DND-41 (cell line): ENCODE data around the gene NEK4.

Experiments used
- ATAC-seq: fragments of 200-7000 bp; cut with Tn5 transposase; 3 replicates; pipeline ENCODE4 v1.9.1; 2021; ENCODE audit warnings: low read depth; ENCODE audit not compliant: insufficient read depth
- DNase-seq: peaks from one replicate; pipeline ENCODE4 v3.0.0-alpha.2; 2020
- H2AFZ ChIP-seq: 2 replicates; pipeline ENCODE4 v1.6.0; 2012; ENCODE audit warnings: low read depth, low read length
- H3K27ac ChIP-seq: 2 replicates; pipeline ENCODE4 v1.5.1; 2012; ENCODE audit warnings: low read length, inconsistent platforms
- H3K27me3 ChIP-seq: fragments of 200-600 bp; sonication (generic); 2 replicates; pipeline ENCODE4 v1.6.0; 2012; ENCODE audit warnings: low read length, mild to moderate bottlenecking, inconsistent platforms; ENCODE audit not compliant: insufficient read depth, poor library complexity
- H3K36me3 ChIP-seq: 2 replicates; pipeline ENCODE4 v1.5.1; 2012; ENCODE audit warnings: low read length, inconsistent platforms; ENCODE audit not compliant: insufficient read depth
- H3K4me1 ChIP-seq: 2 replicates; pipeline ENCODE4 v1.5.1; 2012; ENCODE audit warnings: mild to moderate bottlenecking, low read length; ENCODE audit not compliant: insufficient read depth
- H3K4me2 ChIP-seq: 2 replicates; pipeline ENCODE4 v1.6.0; 2012; ENCODE audit warnings: mild to moderate bottlenecking, moderate library complexity, low read length, inconsistent platforms; ENCODE audit not compliant: insufficient read depth
- H3K4me3 ChIP-seq, 2 experiments: fragments of 200-600 bp in 1 of 2; shearing (Covaris generic) in 1 of 2; 2 replicates each; pipeline ENCODE4 v1.5.1; 2012 to 2016; ENCODE audit warnings: inconsistent platforms in 2 of 2, low read length in 2 of 2, mild to moderate bottlenecking in 2 of 2, low read depth in 1 of 2, moderate library complexity in 1 of 2
- H3K79me2 ChIP-seq: 2 replicates; pipeline ENCODE4 v1.6.0; 2012; ENCODE audit warnings: low read length, inconsistent platforms; ENCODE audit not compliant: insufficient read depth
- H3K9ac ChIP-seq: 2 replicates; pipeline ENCODE4 v1.6.0; 2012; ENCODE audit warnings: low read depth, mild to moderate bottlenecking, inconsistent platforms, low read length, moderate library complexity
- H3K9me3 ChIP-seq: 2 replicates; pipeline ENCODE4 v1.5.1; 2012; ENCODE audit warnings: low read length, moderate library complexity, mild to moderate bottlenecking, inconsistent platforms; ENCODE audit not compliant: insufficient read depth, severe bottlenecking
- H4K20me1 ChIP-seq: 2 replicates; pipeline ENCODE4 v1.6.0; 2012; ENCODE audit warnings: low read length; ENCODE audit not compliant: insufficient read depth
- EZH2 ChIP-seq: IDR thresholded peaks from 3 replicates; pipeline ENCODE4 v1.6.1; 2012; ENCODE audit warnings: borderline replicate concordance, low read depth, mild to moderate bottlenecking, moderate library complexity, low read length, inconsistent platforms; ENCODE audit not compliant: severe bottlenecking
- TF ChIP-seq, protein P1 (sequence below): IDR thresholded peaks from 2 replicates; pipeline ENCODE4 v1.5.1; 2012; ENCODE audit warnings: borderline replicate concordance, low read length, moderate library complexity, mild to moderate bottlenecking; ENCODE audit not compliant: poor library complexity, severe bottlenecking; ENCODE audit errors: extremely low read depth

The NEK4 gene

DNA sequence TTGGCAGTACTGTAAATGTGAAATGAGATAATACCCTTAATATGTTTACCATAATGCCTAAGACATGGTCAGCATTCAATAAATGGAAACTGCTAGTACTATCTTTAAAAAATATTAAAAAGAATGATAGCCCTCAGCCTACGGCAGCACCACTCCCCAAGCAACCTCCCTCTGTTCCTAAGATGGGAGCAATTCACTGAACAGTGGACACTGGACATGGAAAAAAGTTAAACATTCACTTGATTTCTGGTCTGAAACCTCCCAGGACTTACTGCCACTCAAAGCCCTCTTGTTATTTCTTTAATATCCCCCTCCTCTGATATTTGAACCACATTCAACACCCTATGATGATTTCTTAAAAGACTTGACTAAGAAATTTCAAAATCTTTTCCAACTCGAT lies 27.0 kb downstream of the NEK4 start:
- no peaks in the 10 kb centered on the region for H3K27me3 ChIP-seq
- H4K20me1 ChIP-seq = no peaks in the 10 kb centered on the region
- H3K36me3 ChIP-seq = peaks cover 75% of the 10 kb centered on the region
- no peak overlapping the region for H3K27ac ChIP-seq
- H3K4me2 ChIP-seq = no peak overlapping the region
- ATAC-seq (no peak), DNase-seq (no peak)
- H2AFZ ChIP-seq = no peak overlapping the region
- TF ChIP-seq, protein P1, sequence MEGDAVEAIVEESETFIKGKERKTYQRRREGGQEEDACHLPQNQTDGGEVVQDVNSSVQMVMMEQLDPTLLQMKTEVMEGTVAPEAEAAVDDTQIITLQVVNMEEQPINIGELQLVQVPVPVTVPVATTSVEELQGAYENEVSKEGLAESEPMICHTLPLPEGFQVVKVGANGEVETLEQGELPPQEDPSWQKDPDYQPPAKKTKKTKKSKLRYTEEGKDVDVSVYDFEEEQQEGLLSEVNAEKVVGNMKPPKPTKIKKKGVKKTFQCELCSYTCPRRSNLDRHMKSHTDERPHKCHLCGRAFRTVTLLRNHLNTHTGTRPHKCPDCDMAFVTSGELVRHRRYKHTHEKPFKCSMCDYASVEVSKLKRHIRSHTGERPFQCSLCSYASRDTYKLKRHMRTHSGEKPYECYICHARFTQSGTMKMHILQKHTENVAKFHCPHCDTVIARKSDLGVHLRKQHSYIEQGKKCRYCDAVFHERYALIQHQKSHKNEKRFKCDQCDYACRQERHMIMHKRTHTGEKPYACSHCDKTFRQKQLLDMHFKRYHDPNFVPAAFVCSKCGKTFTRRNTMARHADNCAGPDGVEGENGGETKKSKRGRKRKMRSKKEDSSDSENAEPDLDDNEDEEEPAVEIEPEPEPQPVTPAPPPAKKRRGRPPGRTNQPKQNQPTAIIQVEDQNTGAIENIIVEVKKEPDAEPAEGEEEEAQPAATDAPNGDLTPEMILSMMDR = no peak
- no peak for TF ChIP-seq EZH2
- no peak overlapping the region for H3K4me3 ChIP-seq
- H3K4me1 ChIP-seq = no peaks in the 10 kb centered on the region
- no peaks in the 10 kb centered on the region for H3K9me3 ChIP-seq
- no peaks in the 10 kb centered on the region for H3K79me2 ChIP-seq
- no peak overlapping the region for H3K9ac ChIP-seq

DNA sequence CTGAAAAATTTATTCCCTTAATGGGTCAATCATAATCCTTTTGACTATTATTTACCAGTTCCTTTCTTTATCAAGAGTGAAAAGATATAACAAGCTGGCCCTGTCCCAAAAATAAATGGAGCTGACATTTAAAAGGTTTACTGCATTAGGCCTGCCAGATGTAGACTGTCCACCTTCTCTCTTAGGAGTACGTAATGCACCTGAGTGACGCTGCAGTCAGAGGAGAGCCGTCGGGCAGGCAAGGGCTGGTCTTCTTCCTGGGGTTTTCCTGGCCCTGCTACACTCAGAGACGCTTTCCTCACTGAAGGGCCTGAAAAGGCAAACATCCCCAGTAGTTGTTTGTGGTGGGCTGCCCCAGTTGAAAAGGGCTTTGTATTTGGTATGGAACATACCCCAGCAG lies 27.6 kb downstream of the NEK4 start:
- H2AFZ ChIP-seq = no peak overlapping the region
- H3K4me2 ChIP-seq = no peak overlapping the region
- no peaks in the 10 kb centered on the region for H4K20me1 ChIP-seq
- TF ChIP-seq, protein P1 = no peak
- TF ChIP-seq EZH2 = no peak
- no peaks in the 10 kb centered on the region for H3K9me3 ChIP-seq
- H3K4me1 ChIP-seq = no peaks in the 10 kb centered on the region
- peaks cover 75% of the 10 kb centered on the region for H3K36me3 ChIP-seq
- H3K27ac ChIP-seq = no peak overlapping the region
- DNase-seq = no peak
- H3K4me3 ChIP-seq = no peak overlapping the region
- H3K9ac ChIP-seq = no peak overlapping the region
- no peaks in the 10 kb centered on the region for H3K27me3 ChIP-seq
- H3K79me2 ChIP-seq = no peaks in the 10 kb centered on the region
- no peak for ATAC-seq

DNA sequence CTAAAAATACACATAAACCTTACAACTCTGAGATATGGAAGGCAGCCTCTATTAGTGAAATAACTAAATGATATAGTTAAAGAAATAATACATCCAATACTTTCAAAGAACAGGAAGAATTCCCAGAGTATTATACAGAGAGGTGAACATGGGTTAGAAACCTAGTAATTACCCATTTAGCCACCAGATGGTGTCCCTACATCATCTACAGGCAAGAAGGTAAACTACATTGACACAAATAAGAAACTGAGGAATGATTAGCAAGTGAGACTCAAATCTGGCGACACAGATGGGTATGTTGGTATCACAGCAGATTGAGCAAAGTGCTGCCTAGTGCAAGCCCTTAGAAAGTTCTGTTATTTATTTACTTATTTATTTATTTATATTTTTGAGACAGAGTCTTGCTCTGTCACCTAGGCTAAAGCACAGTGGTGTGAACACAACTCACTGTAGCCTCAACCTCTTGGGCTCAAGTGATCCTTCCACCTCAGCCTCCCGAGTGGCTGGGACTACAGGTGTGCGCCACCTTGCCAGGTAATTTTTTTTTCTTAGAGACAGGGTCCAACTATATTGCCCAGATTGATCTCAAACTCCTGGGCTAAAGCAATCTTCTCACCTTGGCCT lies 28.2 kb downstream of the NEK4 start:
- DNase-seq = no peak
- no peak overlapping the region for H3K4me3 ChIP-seq
- no peaks in the 10 kb centered on the region for H3K4me1 ChIP-seq
- no peak overlapping the region for H3K27ac ChIP-seq
- no peak for TF ChIP-seq EZH2
- TF ChIP-seq, protein P1 = peak; percentile 72
- no peak overlapping the region for H3K4me2 ChIP-seq
- H3K36me3 ChIP-seq = peaks cover 77% of the 10 kb centered on the region
- H3K79me2 ChIP-seq = no peaks in the 10 kb centered on the region
- no peak overlapping the region for H3K9ac ChIP-seq
- no peaks in the 10 kb centered on the region for H3K9me3 ChIP-seq
- peak; percentile 66 for ATAC-seq
- H4K20me1 ChIP-seq = no peaks in the 10 kb centered on the region
- H3K27me3 ChIP-seq = no peaks in the 10 kb centered on the region
- H2AFZ ChIP-seq = no peak overlapping the region
